Measurements from ENCODE around the gene UBE2I. TPM values are rescaled to one million over a fixed set of nuclear protein-coding genes. Genes with fewer than 3 reads are reported as not detected.

The UBE2I gene
- total RNA-seq, 2 experiments from 2014 or later = 245 to 254 TPM

DNA sequence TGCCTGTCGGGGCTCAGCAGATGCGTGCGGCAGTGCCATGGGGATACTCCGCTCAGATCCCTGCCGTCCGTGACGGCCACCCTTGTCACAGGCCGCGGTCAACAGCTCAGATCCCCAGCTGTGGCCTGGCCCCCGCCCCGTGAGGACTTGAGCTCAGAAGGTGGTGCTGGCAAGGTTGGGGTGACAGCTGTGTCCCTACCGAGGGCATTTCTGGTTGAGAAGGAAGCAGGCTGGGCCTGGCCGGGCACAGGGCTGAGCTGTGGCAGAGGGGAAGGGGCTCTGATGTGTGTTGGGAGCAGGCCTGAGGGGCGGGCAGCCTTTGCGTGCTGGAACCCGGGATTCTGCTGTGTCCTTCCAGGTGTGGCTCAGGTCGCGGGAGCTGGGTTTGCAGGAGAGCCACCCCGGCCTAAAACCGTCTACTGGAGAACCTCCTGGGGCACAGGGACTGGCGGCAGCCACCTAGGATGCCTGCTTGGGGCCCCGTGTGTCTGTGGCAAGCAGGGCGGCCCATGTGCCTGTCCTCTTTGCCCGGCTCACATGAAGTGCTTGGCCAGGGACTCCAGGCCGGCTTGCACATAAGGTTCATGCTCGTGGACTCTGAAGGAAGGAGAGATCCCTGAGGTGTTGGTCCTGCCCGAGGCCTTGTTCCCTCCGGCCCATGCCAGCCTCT, 5.1 kb downstream of the UBE2I start:
- no peak overlapping the region for H3K27ac Mint-ChIP-seq
- intact Hi-C loops (cut with micrococcal nuclease) = no loop called here
- peaks cover 20% of the 10 kb centered on the region for H3K4me1 Mint-ChIP-seq (ENCODE audit: low read depth)
- no peaks in the 10 kb centered on the region for H3K27me3 Mint-ChIP-seq
- H3K36me3 Mint-ChIP-seq (ENCODE audit: low read depth) = peaks cover 54% of the 10 kb centered on the region
- H3K9me3 Mint-ChIP-seq = no peaks in the 10 kb centered on the region
- DNase-seq = no peak
- CTCF ChIA-PET = no interaction called here
- POLR2A ChIA-PET = interaction anchor here (0.7 to 1.6 kb wide), 4 partner anchors 9 to 200 kb away, joined by 4 to 5 read pairs (median 4); no protein-coding TSS in a partner anchor
- no peak for ATAC-seq
- H3K4me3 Mint-ChIP-seq = no peak overlapping the region
- TF ChIP-seq, protein P1, sequence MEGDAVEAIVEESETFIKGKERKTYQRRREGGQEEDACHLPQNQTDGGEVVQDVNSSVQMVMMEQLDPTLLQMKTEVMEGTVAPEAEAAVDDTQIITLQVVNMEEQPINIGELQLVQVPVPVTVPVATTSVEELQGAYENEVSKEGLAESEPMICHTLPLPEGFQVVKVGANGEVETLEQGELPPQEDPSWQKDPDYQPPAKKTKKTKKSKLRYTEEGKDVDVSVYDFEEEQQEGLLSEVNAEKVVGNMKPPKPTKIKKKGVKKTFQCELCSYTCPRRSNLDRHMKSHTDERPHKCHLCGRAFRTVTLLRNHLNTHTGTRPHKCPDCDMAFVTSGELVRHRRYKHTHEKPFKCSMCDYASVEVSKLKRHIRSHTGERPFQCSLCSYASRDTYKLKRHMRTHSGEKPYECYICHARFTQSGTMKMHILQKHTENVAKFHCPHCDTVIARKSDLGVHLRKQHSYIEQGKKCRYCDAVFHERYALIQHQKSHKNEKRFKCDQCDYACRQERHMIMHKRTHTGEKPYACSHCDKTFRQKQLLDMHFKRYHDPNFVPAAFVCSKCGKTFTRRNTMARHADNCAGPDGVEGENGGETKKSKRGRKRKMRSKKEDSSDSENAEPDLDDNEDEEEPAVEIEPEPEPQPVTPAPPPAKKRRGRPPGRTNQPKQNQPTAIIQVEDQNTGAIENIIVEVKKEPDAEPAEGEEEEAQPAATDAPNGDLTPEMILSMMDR (IDR thresholded peaks at IDR 0.05) = no peak

DNA sequence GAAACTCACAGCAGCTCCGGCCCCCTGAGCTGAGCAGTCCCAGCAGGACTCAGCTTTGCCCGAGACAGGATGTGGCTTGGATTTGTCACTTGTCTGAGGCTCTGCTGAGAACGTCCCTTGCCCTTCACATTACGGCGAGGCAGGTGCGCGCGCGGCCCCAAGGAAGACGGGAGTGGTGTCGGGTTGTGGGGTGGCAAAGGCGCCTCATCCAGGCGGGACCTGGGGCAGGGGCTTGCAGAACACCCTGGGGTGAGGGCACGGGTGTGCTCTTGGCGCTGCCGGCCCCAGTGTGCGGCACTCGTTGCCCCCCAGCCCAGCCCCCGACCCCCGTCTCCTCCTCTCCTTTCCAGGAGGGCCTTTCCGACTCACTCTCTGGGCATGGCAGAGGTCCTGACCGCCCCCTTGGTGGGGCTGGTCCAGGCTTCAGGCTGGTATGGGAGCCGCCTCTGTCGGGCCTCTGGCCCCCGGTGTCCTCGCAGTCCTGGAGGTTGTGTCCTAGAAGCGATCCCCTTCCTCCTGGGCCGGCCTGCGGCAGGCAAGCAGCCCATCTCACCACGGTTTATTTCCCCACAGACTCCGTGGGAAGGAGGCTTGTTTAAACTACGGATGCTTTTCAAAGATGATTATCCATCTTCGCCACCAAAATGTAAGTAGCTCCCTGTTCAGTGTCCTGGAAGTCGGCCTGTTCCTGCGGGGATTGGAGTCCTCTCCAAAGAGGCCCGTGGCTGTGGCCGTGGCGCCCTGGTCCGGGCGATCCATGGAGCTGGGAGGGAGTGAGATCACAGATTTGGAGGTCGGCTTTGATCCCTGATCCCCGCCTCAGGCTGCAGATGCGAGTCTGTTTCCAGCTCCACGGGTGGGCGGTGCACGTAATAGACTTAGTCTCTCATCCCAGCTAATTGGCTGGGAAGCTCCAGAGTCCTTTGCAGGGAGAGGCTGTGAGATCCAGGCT, 5.9 kb downstream of the UBE2I start:
- no peak overlapping the region for H3K27ac Mint-ChIP-seq

DNA sequence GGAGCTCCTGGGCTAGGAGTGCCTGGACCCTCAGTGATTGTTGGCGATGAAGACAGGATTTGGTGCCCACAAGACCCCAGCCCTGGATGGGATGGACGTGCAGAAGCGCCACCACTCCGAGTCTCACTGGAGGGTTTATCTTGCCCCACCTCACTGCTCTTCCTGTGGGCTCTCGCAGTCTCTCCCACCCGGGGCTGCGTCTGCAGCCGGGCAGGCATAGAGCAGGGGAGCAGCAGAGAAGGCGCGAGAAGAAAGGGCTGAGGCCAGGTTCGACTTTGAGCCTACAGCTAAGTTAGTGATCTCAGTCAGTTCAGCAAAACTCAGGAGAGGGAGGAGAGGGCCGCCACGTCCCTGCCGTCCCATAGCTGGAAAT, 6.6 kb downstream of the UBE2I start:
- CTCF ChIA-PET = interaction anchor here (1.0 to 2.2 kb wide), 2 partner anchors 15 to 47 kb away, joined by 3 to 8 read pairs; no protein-coding TSS in a partner anchor
- Mint-ChIP-seq H3K36me3 (ENCODE audit: low read depth) (peaks cover 55% of the 10 kb centered on the region), H3K27me3 (no peaks in the 10 kb centered on the region), H3K9me3 (no peaks in the 10 kb centered on the region), H3K27ac (no peak overlapping the region), H3K4me1 (ENCODE audit: low read depth) (peaks cover 12% of the 10 kb centered on the region), H3K4me3 (no peak overlapping the region)
- ATAC-seq = no peak
- no peak for DNase-seq
- intact Hi-C loops (cut with micrococcal nuclease) = no loop called here
- POLR2A ChIA-PET = interaction anchor here (0.7 to 1.3 kb wide), 2 partner anchors 9 to 484 kb away, joined by 3 to 4 read pairs; no protein-coding TSS in a partner anchor
- TF ChIP-seq, protein P1 (IDR thresholded peaks at IDR 0.05) = no peak

More for the DNA sequence above, 5.9 kb downstream of the UBE2I start:
- ChIA-PET CTCF (interaction anchor here (1.0 to 2.2 kb wide), 2 partner anchors 14 to 48 kb away, joined by 3 to 8 read pairs; no protein-coding TSS in a partner anchor), POLR2A (interaction anchor here (0.7 to 1.5 kb wide), 4 partner anchors 10 to 483 kb away, joined by 4 to 5 read pairs (median 4); no protein-coding TSS in a partner anchor)
- no peaks in the 10 kb centered on the region for H3K27me3 Mint-ChIP-seq
- H3K4me1 Mint-ChIP-seq (ENCODE audit: low read depth) = peaks cover 17% of the 10 kb centered on the region
- H3K4me3 Mint-ChIP-seq = no peak overlapping the region
- no peaks in the 10 kb centered on the region for H3K9me3 Mint-ChIP-seq
- intact Hi-C loops (cut with micrococcal nuclease) = no loop called here
- DNase-seq (no peak), ATAC-seq (no peak)
- TF ChIP-seq, protein P1 (IDR thresholded peaks at IDR 0.05) = no peak
- H3K36me3 Mint-ChIP-seq (ENCODE audit: low read depth) = peaks cover 58% of the 10 kb centered on the region

DNA sequence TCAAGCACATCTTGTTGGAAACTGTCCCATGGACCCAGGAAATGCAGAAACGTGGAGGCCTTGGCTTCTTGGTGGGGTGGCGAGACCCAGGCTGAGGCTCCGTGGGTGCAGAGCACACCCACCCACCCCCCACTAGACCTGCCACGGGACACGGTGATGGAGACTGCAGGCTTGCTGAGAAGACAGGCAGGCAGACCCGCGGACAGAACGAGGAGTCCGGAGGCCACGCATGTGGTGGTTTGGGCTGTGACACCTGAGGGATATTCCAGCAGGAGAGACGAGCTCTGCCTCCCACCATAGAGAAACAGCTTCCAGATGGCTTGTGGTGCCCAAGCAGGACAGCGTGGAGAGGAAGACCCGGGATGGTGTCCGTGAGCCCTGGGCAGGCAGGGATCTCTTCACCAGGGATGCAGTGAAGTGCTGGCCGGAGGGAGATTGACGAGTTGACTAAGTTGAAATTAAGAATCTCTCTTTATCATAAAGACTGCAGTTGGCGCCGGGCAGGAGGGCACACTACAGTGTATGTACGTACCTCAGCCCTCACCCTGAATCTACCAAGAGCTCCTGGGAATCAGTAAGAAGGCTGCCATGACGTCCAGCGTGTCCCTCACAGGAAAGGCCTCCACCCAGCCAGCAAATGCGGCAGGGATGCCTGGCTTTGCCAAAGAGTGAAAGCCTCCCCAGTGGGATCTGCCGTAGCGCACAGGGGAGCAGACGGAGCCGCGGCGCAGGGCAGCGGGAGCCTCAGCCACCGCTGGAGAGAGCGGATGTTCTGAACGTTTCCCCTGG, 8.2 kb downstream of the UBE2I start:
- Mint-ChIP-seq H3K9me3 (no peaks in the 10 kb centered on the region), H3K27me3 (no peaks in the 10 kb centered on the region), H3K4me1 (ENCODE audit: low read depth) (peaks cover 8% of the 10 kb centered on the region), H3K4me3 (no peak overlapping the region), H3K36me3 (ENCODE audit: low read depth) (peaks cover 53% of the 10 kb centered on the region), H3K27ac (no peak overlapping the region)
- TF ChIP-seq, protein P1 (IDR thresholded peaks at IDR 0.05) = no peak
- ChIA-PET CTCF (interaction anchor here (2.2 kb wide), 1 partner anchor 46 kb away, joined by 8 read pairs; no protein-coding TSS in a partner anchor), POLR2A (interaction anchor here (1.0 to 1.6 kb wide), 4 partner anchors 12 to 24 kb away, joined by 3 to 5 read pairs (median 4); no protein-coding TSS in a partner anchor)
- DNase-seq (no peak), ATAC-seq (no peak)
- intact Hi-C loops (cut with micrococcal nuclease) = no loop called here

All from activated CD8-positive, alpha-beta T cell treated with anti-CD3 and anti-CD28 coated beads for 36 hours (primary cell).